ENCODE measurements around the gene GINS3.
"Not testable (repeated sequence)": the region's sequence is repeated elsewhere in the genome, so short reads cannot be mapped to it uniquely, and the experiment has no call there.

- TF ChIP-seq, protein P1, sequence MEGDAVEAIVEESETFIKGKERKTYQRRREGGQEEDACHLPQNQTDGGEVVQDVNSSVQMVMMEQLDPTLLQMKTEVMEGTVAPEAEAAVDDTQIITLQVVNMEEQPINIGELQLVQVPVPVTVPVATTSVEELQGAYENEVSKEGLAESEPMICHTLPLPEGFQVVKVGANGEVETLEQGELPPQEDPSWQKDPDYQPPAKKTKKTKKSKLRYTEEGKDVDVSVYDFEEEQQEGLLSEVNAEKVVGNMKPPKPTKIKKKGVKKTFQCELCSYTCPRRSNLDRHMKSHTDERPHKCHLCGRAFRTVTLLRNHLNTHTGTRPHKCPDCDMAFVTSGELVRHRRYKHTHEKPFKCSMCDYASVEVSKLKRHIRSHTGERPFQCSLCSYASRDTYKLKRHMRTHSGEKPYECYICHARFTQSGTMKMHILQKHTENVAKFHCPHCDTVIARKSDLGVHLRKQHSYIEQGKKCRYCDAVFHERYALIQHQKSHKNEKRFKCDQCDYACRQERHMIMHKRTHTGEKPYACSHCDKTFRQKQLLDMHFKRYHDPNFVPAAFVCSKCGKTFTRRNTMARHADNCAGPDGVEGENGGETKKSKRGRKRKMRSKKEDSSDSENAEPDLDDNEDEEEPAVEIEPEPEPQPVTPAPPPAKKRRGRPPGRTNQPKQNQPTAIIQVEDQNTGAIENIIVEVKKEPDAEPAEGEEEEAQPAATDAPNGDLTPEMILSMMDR (IDR thresholded peaks at IDR 0.05) = not testable (repeated sequence)
- not testable (repeated sequence) for TF ChIP-seq POLR2A (IDR thresholded peaks at IDR 0.05)
Observed at GRCh38 chr16:58412615-58412970, 20.3 kb downstream of the GINS3 start.
